Thyroid gland (tissue), 4 donors: ENCODE results near the gene FAM186B. TPM values are rescaled to one million over a fixed set of nuclear protein-coding genes. Genes with fewer than 3 reads are reported as not detected.

Source experiments
- DNase-seq, 2 donors: peaks; one replicate each; pipeline ENCODE4 v3.0.0-alpha.2; 2019
- H3K27ac ChIP-seq, 3 donors: fragments of 200-600 bp; sonication (generic); 1 replicate in 2 of 3; 2 replicates in 1 of 3; pipeline ENCODE4 v1.5.1; 2016 to 2019; ENCODE audit warnings: mild to moderate bottlenecking in 1 of 3, moderate library complexity in 1 of 3
- H3K27me3 ChIP-seq: fragments of 200-600 bp; sonication (generic); one replicate; pipeline ENCODE4 v1.5.1; 2019
- H3K36me3 ChIP-seq, 2 donors: fragments of 200-600 bp; sonication (generic); one replicate each; pipeline ENCODE4 v1.5.1; 2016 to 2019
- H3K4me1 ChIP-seq, 2 donors: fragments of 200-600 bp; sonication (generic); one replicate each; pipeline ENCODE4 v1.5.1; 2017 to 2019
- H3K4me3 ChIP-seq, 3 donors: fragments of 200-600 bp; sonication (generic); replicated peaks in 1 of 3; 1 replicate in 2 of 3; 2 replicates in 1 of 3; pipeline ENCODE4 v1.5.1; 2016; ENCODE audit warnings: mild to moderate bottlenecking in 1 of 3
- H3K9me3 ChIP-seq: fragments of 200-600 bp; sonication (generic); one replicate; pipeline ENCODE4 v1.5.1; 2017
- POLR2A ChIP-seq, 2 donors: fragments of 450-650 bp; IDR thresholded peaks; one replicate each; pipeline ENCODE4 v1.6.1; 2017; ENCODE audit warnings: antibody characterized with exemption in 2 of 2, mild to moderate bottlenecking in 2 of 2, moderate library complexity in 1 of 2
- WGBS, 2 donors: methylation state at CpG; one replicate each; pipeline ENCODE4 v1.1.5; 2017; 5-methylcytosine and 5-hydroxymethylcytosine counted together
- intact Hi-C: fragments of 100-400 bp; cut with DNase I; formaldehyde crosslinking; loops from one replicate; pipeline ENCODE4 v1.15.1; 2023
- total RNA-seq, 4 donors: library from RNA; depleted of rRNA; stranded (reverse); fragments of >200 nt; gene quantifications; one replicate each; pipeline ENCODE4 v1.2.3, GENCODE V29; 2016
- TF ChIP-seq, protein P1 (sequence below), 6 experiments: fragments of 200-600 bp in 3 of 6; fragments of 450-650 bp in 3 of 6; sonication (generic) in 3 of 6; IDR thresholded peaks; one replicate each; pipeline ENCODE4 v1.5.1; 2016 to 2019; ENCODE audit warnings: antibody characterized with exemption in 6 of 6, mild to moderate bottlenecking in 2 of 6, inconsistent platforms in 1 of 6, moderate library complexity in 1 of 6

The FAM186B gene
- total RNA-seq, 4 donors from 2014 or later: 1.1 to 2.1 (median 1.4) TPM

DNA sequence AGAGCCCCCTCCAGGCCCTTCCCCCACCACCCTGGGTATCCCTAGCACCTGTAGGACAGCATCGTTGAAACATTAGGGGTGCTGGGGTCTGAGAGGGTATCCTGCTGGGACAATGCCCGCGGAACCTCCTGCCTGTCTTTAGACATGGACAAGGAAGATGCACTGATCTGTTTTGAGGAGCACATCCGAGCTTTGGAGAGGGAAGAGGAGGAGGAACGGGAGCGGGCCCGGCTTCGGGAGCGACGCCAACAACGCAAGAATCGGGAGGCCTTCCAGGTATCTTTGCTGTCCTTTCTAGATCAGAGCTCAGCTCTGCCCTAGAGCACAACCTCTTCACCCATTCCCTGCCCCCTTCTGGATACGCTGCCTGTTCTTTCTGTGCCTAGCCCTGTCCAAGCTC, 31.1 kb upstream of the FAM186B start:
- H3K4me1 ChIP-seq: peaks cover 0 to 12% of the 10 kb centered on the region in 2 donors
- intact Hi-C loops: no loop called here
- H3K27ac ChIP-seq: no peak overlapping the region
- H3K9me3 ChIP-seq: no peaks in the 10 kb centered on the region
- H3K4me3 ChIP-seq: no peak overlapping the region
- H3K27me3 ChIP-seq: no peaks in the 10 kb centered on the region
- TF ChIP-seq, protein P1, sequence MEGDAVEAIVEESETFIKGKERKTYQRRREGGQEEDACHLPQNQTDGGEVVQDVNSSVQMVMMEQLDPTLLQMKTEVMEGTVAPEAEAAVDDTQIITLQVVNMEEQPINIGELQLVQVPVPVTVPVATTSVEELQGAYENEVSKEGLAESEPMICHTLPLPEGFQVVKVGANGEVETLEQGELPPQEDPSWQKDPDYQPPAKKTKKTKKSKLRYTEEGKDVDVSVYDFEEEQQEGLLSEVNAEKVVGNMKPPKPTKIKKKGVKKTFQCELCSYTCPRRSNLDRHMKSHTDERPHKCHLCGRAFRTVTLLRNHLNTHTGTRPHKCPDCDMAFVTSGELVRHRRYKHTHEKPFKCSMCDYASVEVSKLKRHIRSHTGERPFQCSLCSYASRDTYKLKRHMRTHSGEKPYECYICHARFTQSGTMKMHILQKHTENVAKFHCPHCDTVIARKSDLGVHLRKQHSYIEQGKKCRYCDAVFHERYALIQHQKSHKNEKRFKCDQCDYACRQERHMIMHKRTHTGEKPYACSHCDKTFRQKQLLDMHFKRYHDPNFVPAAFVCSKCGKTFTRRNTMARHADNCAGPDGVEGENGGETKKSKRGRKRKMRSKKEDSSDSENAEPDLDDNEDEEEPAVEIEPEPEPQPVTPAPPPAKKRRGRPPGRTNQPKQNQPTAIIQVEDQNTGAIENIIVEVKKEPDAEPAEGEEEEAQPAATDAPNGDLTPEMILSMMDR (IDR thresholded peaks at IDR 0.05): no peak
- TF ChIP-seq POLR2A (IDR thresholded peaks at IDR 0.05): no peak
- H3K36me3 ChIP-seq: peaks cover 0 to 16% of the 10 kb centered on the region in 2 donors
- WGBS, 2 donors: 66 to 73% methylated on average over 13 of the region's 13 CpGs
- DNase-seq: no peak

DNA sequence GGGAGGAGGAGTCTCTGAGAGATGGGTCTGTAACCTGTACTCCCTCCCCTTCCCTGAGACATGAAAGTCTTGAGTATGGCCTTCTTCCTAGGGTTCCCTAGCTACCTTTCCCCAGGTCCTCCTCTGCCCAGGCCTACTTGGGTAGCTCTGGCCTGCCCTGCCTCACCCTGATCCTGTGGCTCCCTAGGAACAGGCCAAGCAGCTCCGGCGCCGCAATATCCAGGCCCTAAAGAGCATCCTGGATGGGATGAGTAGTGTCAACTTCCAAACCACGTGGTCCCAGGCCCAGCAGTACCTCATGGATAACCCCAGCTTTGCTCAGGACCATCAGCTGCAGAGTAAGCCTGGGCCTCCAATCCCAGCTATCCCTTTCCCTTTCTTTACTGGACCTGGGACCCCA, 30.2 kb upstream of the FAM186B start:
- no peak for DNase-seq
- Histone ChIP-seq H3K9me3 (no peaks in the 10 kb centered on the region), H3K36me3 (peaks cover 0 to 16% of the 10 kb centered on the region in 2 donors), H3K27ac (no peak overlapping the region), H3K27me3 (no peaks in the 10 kb centered on the region), H3K4me3 (no peak overlapping the region), H3K4me1 (peaks cover 0 to 12% of the 10 kb centered on the region in 2 donors)
- no peak for TF ChIP-seq POLR2A (IDR thresholded peaks at IDR 0.05)
- TF ChIP-seq, protein P1 (IDR thresholded peaks at IDR 0.05): no peak
- 90 to 98% methylated on average over 3 to 4 of the region's 4 CpGs for WGBS, 2 donors
- intact Hi-C loops: no loop called here

DNA sequence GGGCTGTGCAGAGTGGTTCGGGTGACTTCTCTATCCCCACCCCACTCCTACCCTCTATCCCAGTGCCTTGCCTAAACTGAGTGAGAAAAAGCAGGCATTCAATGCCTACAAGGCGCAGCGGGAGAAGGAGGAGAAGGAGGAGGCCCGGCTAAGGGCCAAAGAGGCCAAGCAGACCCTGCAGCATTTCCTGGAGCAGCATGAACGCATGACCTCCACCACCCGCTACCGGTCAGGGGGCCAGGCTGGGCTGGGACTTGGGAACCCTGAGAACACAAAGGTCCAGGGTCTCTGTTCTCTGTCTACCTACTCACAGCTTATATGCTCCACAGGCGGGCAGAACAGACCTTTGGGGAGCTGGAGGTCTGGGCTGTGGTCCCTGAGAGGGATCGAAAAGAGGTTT, 29.6 kb upstream of the FAM186B start:
- no peak overlapping the region for H3K27ac ChIP-seq
- no peak for DNase-seq
- intact Hi-C loops: no loop called here
- H3K4me1 ChIP-seq: peaks cover 0 to 12% of the 10 kb centered on the region in 2 donors
- peaks cover 0 to 16% of the 10 kb centered on the region in 2 donors for H3K36me3 ChIP-seq
- H3K9me3 ChIP-seq: no peaks in the 10 kb centered on the region
- TF ChIP-seq, protein P1 (IDR thresholded peaks at IDR 0.05): no peak
- TF ChIP-seq POLR2A (IDR thresholded peaks at IDR 0.05): no peak
- H3K27me3 ChIP-seq: no peaks in the 10 kb centered on the region
- no peak overlapping the region for H3K4me3 ChIP-seq
- 88 to 92% methylated on average over 9 of the region's 9 CpGs for WGBS, 2 donors

DNA sequence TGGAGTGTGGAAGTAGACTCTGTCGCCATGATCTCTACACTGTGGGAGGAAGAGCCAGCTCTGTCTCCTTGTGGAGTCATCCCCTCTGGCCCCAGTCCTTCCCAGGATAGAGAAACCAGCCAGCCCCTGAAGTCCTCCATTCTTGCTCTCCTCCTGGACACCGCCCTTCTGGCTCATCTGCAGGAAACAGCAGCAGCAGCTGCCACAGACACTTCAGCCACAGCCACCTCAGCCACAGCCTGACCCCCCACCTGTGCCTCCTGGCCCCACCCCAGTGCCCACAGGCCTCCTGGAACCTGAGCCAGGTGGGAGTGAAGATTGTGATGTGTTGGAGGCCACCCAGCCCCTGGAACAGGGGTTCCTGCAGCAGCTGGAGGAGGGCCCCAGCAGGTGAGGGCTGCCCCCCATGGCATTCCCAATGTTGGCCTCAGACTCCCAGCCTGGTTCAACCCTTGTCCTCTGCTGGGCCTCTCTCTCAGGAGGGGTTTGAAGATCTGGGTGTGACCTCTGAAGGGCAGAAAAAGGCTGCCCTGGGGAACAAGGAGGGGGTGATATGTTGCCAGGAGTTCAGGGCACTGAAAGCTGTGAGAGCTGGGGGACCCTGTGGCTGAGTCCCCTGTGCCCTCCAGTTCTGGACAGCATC, 28.4 kb upstream of the FAM186B start:
- DNase-seq: no peak
- Histone ChIP-seq H3K27me3 (no peaks in the 10 kb centered on the region), H3K4me1 (peaks cover 0 to 12% of the 10 kb centered on the region in 2 donors), H3K27ac (no peak overlapping the region), H3K4me3 (no peak overlapping the region), H3K9me3 (no peaks in the 10 kb centered on the region), H3K36me3 (peaks cover 0 to 16% of the 10 kb centered on the region in 2 donors)
- 100% methylated on average over 2 of the region's 2 CpGs for WGBS, 2 donors
- TF ChIP-seq POLR2A (IDR thresholded peaks at IDR 0.05): no peak
- TF ChIP-seq, protein P1 (IDR thresholded peaks at IDR 0.05): no peak
- intact Hi-C loops: no loop called here

DNA sequence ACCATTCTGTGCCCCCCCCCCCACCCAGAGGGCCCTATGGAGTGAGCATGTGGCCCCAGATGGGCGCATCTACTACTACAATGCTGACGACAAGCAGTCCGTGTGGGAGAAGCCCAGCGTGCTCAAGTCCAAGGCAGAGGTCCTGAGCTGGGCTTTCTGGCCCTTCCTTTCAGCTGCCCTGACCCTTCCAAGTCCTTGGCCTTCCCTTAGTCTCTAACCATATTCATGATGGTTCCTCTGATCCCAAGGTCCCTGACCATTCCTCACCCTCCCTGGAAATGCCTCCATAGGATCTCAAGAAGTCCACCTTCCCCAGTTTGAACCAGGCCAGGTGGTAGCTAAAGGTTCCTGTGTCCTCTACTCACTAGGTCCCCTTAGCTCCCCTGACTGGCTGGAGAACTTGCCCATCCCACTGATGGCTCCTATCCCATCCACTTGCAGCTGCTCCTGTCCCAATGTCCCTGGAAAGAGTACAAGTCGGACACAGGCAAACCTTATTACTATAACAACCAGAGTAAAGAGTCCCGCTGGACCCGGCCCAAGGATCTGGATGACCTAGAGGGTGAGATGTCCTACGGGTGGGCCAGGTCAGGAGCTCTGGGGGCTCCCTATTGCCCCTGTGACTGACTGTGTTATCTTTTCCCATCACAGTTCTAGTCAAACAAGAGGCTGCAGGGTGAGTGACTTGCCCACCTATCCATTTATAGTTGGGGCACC, 27.7 kb upstream of the FAM186B start:
- H3K4me1 ChIP-seq: peaks cover 0 to 12% of the 10 kb centered on the region in 2 donors
- H3K9me3 ChIP-seq: no peaks in the 10 kb centered on the region
- H3K4me3 ChIP-seq: no peak overlapping the region
- no peak for DNase-seq
- WGBS, 2 donors: 82 to 89% methylated on average over 7 to 8 of the region's 8 CpGs
- H3K27me3 ChIP-seq: no peaks in the 10 kb centered on the region
- H3K36me3 ChIP-seq: peaks cover 0 to 16% of the 10 kb centered on the region in 2 donors
- no peak for TF ChIP-seq POLR2A (IDR thresholded peaks at IDR 0.05)
- TF ChIP-seq, protein P1 (IDR thresholded peaks at IDR 0.05): no peak
- intact Hi-C loops: no loop called here
- no peak overlapping the region for H3K27ac ChIP-seq
